HG03108 (cell line): Measurements from ENCODE around the gene IFITM1.
"Not testable (repeated sequence)": the region's sequence is repeated elsewhere in the genome, so short reads cannot be mapped to it uniquely, and the experiment has no call there.

ENCODE experiments used
- ATAC-seq: cut with Tn5 transposase; IDR thresholded peaks from one replicate; pipeline ENCODE4 v1.9.1; 2021; ENCODE audit warnings: moderate library complexity; ENCODE audit not compliant: unreplicated experiment

IFITM1 gene

GRCh38 chr11:308740-309665, 4.8 kb upstream of the IFITM1 start:
- not testable (repeated sequence) for ATAC-seq

DNA sequence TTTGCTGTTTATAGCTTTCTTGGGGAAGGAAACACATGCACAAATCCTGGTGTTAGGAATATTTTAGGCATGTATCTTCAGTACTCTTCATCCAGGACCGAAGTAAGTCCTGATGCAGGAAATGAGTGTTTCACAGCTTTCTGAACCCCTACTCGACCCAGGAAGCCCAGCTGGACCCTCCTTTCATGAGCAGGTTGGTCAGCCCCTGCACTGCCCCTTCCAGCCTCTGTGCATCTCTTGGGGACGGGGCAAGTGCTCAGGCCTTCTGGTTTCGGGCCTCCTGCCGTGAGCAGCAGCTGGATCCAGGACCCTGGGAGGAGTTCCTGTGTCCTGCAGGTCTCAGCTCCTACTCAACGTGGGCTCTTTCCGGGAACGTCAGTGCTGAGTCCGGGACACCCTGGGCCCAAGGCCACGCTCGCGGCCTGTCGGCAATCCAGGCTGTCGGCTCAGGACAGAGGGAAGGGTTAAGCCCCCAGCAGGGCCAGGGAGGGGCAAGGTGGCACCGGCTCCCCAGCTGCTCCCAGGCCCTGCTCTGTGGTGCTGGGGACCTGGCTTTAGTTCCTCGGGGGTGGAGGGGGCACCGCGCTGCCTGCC, 3.8 kb upstream of the IFITM1 start:
- not testable (repeated sequence) for ATAC-seq

DNA sequence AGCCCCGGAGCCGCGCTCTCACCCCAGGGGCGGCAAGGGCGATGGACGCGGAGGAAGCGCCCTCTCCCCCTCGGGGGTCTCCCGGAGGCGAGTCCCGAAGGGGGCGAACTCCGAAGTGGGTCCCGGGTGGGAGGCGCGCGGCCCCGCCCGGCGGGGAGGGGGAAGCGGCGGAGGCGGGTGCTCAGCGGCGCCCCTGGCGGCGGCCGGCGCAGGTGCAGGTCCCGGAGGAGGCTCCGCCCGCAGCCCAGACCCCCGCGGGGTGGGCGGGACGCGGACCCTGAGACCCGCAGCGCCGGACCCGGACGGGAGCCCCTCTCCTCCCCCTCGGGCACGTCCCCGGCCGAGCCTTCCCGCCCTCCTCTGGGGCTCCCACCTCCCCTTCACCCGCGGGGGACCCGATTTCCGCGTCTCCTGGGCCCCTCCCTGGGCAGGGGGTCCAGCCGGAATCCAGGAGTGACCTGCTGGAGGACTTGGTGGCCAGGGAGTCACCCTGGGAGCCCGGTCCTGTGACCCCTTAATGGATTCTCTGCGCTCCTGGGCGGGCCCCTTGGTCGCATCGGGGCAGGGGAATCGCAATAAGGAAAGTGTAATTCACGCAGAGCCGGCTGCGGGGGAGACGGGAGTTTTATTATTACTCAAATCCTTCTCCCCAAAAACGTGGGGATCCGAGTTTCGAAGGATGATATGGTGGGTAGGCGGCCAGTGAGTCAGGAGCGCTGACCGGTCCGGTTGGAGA, 2.7 kb upstream of the IFITM1 start:
- ATAC-seq: peak; percentile 27

DNA sequence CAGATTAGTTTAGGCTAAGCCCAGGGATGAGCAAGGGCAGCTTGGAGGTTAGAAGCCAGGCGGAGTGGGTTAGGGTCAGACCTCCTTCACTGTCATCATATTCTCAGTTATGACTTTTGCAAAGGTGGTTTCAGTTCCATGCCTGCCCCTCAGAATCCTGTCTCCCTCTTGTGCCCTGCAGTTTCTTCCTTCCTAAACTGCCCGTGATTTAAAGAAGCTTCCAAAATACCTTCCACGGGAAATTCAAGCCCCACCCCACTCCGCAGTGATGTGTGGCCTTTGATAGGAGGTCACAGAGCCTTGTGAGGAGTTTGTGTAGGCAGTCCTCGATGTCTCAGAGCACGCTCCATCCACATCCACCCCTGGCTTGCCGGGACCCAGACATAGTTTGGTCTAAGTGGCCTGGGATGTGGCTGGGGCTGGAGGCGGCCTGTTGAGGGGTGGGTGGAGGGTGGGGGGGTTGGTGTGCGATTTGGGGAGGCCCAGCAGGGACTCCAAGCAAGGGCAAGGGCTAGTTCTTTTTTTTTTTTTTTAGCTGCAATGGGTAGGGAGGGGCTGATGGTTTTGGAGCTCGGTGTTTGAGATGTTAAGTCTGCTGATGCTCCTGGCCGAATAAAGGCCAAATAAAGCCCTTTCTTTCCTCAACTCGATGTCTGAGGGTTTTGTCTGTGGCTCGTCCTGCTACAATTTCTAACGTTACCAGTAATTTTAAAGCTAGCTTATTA, 1.6 kb upstream of the IFITM1 start:
- ATAC-seq: no peak

DNA sequence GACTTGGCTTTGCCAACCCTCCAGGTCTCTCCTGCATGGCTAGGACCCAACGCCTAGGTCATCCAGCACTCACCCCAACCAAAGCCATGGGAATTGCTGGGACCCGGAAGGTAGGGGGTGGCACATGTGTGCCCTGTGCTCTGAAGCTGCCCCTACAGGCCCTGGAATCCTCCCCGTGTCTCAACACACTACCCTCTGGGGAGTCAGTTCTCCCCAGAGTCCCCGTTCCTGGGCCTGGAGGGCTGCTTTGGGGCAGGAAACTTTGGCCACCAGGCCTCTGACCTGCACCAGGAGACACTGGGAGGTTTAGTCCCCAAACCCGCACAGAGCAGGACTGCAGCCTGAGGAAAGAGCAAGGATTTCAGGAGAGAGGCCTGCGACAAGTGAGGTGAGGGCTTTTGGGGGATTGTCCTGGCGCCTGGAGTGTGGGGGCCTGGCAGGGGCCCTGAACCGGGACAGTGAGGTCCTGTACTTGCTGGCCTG, 495 bp upstream of the IFITM1 start:
- ATAC-seq: no peak

DNA sequence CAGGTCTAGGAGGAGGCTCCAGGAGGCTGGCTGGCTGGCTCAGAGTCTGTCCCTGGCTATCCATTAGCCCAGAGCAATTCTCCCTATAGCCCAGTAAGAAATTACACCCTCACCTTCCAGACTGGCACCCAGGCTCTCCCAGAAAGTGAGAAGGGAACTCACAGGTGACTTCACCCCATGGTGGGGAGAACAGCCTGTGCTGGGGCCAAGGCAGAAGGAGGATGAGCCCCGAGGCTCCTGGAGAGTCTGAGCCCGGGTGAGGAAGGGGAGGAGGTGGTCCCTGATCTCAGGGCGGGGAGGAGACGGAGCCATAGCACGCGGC, 675 bp downstream of the IFITM1 start:
- ATAC-seq: not testable (repeated sequence)

DNA sequence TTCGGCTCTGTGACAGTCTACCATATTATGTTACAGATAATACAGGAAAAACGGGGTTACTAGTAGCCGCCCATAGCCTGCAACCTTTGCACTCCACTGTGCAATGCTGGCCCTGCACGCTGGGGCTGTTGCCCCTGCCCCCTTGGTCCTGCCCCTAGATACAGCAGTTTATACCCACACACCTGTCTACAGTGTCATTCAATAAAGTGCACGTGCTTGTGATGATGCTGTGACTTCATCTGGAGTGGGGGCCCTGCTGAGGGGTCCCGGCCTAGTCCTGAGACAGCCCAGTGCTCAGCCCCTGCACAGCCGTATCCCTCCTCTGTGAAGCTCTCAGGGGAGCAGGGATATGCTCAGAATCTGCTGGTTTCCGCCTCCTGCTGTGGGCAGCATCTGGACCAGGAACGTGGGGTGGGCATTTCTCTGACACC, 1.2 kb downstream of the IFITM1 start:
- ATAC-seq: no peak

GRCh38 chr11:315516-315994, 1.7 kb downstream of the IFITM1 start:
- ATAC-seq: no peak

GRCh38 chr11:316031-316701, 2.3 kb downstream of the IFITM1 start:
- ATAC-seq: no peak

- ATAC-seq: no peak
Measured at GRCh38 chr11:316891-317301, 3.1 kb downstream of the IFITM1 start.

GRCh38 chr11:317668-318404, 4.0 kb downstream of the IFITM1 start:
- ATAC-seq: peak; percentile 2

DNA sequence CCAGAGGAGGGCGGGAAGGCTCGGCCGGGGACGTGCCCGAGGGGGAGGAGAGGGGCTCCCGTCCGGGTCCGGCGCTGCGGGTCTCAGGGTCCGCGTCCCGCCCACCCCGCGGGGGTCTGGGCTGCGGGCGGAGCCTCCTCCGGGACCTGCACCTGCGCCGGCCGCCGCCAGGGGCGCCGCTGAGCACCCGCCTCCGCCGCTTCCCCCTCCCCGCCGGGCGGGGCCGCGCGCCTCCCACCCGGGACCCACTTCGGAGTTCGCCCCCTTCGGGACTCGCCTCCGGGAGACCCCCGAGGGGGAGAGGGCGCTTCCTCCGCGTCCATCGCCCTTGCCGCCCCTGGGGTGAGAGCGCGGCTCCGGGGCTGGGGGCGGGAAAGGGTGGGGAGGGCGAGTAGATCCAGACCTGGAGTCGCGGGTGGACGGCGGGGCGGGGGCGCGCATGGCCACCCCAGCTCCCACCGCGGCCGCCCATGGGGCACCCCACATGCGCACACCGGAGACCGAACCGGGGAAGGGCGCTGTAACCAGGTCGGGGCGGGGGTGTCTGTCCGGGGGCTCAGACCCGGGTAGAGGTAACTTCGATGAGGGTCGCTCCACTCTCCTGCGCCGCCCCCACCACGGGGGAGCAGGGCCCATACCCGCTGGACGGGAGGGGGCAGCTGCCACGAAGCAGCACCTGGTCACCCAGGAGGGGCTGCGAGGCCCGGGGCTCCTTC, 4.7 kb downstream of the IFITM1 start:
- peak; percentile 36 for ATAC-seq

- ATAC-seq: not testable (repeated sequence)
Measured at GRCh38 chr11:319121-319887, 5.5 kb downstream of the IFITM1 start.

DNA sequence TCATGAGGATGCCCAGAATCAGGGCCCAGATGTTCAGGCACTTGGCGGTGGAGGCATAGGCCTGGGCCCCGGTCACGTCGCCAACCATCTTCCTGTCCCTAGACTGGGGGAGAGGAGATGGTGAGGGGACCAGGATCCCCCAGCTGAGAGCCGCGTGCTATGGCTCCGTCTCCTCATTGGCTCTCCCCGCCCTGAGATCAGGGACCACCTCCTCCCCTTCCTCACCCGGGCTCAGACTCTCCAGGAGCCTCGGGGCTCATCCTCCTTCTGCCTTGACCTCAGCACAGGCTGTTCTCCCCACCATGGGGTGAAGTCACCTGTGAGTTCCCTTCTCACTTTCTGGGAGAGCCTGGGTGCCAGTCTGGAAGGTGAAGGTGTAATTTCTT, 6.0 kb downstream of the IFITM1 start:
- not testable (repeated sequence) for ATAC-seq

DNA sequence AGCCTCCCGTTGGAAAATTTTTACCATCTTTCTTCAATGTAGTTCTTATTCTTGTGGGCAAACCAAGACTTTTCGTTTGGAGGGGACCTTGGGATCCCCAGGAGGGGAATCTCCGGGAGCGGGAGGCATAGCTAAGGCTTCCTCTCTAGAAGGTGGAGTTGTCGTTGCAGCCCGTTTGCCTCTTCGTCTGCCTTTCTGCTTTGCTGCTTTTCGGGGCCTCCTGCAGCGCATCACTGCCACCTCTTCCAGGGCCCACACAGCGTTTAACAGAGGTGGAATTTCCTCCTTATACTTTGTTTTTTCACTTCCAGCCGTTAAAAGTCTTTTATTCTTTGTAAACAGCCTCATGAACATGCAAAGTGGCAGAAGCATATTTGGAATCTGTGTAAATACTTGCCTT, 10.3 kb downstream of the IFITM1 start:
- no peak for ATAC-seq

DNA sequence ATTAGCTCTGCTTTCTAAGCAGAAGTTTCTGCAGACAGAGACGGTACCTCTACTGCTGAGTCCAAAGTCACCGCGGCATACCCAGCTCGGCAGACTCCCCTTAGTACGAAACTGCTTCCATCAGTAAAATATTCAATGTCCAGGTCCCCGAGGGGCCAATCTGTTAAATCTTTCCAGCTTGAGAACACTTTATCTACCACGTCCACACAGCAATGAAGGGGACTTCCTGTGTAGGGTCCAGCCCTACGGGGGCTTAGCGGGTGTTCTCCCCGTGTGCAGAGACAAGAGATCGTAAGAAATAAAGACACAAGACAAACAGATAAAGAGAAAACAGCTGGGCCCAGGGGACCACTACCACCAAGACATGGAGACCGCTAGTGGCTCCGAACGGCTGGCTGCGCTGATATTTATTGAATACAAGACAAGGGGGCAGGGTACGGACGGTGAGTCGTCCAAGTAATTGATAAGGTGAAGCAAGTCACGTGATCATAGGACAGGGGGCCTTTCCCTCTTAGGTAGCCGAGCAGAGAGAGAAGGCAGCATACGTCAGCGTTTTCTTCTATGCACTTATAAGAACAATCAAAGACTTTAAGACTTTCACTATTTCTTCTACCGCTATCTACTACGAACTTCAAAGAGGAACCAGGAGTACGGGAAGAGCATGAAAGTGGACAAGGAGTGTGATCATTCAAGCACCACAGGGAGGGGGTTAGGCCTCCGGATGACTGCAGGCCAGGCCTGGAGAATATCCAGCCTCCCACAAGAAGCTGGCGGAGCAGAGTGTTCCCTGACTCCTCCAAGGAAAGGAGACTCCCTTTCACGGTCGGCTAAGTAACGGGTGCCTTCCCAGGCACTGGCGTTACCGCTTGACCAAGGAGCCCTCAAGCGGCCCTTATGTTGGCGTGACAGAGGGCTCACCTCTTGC, 11.0 kb downstream of the IFITM1 start:
- not testable (repeated sequence) for ATAC-seq
